Measurements from ENCODE around the gene PPP1R16B.

- TF ChIP-seq CTCF (IDR thresholded peaks at IDR 0.05; ENCODE audit: insufficient read depth, low read length, poor library complexity, severe bottlenecking) (no peak), EZH2phosphoT487 (conservative IDR thresholded peaks at IDR 0.05; ENCODE audit: low read length) (no peak)
Measured at GRCh38 chr20:38897267-38897666, 91.8 kb downstream of the PPP1R16B start.

All from SU-DHL-6 (cell line).